HFF-Myc (cell line): ENCODE data around the gene ITIH4.

Experiments used
- DNase-seq: peaks from one replicate; pipeline ENCODE4 v3.0.0-alpha.2; 2011; ENCODE audit warnings: low read depth; ENCODE audit errors: extremely low read depth
- H3K4me3 ChIP-seq: replicated peaks from 2 replicates; pipeline ENCODE4 v1.5.1; 2011; ENCODE audit warnings: low read depth, mild to moderate bottlenecking, control low read depth, low read length
- TF ChIP-seq, protein P1 (sequence below): IDR thresholded peaks from 2 replicates; pipeline ENCODE4 v1.5.1; 2012; ENCODE audit warnings: mild to moderate bottlenecking, low read depth, low read length, control low read depth; ENCODE audit errors: missing control alignments

The ITIH4 gene

DNA sequence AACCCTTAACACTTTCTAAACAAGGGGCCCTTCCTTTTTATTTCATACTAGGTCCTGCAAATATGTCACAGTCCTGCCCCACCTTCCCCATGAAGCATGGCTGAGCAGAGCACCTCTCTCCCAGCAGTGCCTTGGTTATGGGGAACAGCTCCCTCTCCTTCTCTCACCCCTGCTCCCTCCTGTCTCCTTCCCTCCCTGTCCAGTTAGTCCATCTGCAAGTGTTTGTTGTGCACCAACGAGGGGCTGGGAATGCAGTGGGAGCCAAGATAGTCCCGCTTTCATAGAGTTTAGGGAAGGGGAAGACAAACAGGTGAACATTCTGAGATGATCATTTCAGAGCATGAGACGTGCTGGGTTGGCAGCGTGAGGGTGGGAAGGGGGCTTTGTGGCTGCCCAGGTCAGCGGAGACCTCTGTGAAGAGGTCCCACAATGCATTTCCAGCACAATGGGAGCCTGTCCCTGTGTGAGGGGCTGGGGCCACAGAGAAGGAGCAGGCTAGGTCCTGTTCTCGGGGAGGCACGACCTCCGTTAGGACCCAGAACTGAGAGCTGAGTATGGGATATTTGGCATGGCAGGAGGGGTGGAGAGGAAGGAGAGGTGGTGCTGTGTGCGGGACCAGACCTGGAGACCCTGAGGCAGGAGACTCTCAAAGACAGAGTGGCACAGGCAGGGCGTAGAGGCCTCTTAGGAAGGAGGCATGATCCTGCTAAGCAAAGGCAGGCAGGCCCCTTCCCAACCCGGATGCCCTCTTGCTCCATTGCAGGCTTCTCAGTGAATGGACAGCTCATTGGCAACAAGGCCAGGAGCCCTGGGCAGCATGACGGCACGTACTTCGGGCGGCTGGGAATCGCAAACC lies 41.4 kb downstream of the ITIH4 start:
- no peak for DNase-seq
- H3K4me3 ChIP-seq: no peak overlapping the region
- TF ChIP-seq, protein P1, sequence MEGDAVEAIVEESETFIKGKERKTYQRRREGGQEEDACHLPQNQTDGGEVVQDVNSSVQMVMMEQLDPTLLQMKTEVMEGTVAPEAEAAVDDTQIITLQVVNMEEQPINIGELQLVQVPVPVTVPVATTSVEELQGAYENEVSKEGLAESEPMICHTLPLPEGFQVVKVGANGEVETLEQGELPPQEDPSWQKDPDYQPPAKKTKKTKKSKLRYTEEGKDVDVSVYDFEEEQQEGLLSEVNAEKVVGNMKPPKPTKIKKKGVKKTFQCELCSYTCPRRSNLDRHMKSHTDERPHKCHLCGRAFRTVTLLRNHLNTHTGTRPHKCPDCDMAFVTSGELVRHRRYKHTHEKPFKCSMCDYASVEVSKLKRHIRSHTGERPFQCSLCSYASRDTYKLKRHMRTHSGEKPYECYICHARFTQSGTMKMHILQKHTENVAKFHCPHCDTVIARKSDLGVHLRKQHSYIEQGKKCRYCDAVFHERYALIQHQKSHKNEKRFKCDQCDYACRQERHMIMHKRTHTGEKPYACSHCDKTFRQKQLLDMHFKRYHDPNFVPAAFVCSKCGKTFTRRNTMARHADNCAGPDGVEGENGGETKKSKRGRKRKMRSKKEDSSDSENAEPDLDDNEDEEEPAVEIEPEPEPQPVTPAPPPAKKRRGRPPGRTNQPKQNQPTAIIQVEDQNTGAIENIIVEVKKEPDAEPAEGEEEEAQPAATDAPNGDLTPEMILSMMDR: no peak

DNA sequence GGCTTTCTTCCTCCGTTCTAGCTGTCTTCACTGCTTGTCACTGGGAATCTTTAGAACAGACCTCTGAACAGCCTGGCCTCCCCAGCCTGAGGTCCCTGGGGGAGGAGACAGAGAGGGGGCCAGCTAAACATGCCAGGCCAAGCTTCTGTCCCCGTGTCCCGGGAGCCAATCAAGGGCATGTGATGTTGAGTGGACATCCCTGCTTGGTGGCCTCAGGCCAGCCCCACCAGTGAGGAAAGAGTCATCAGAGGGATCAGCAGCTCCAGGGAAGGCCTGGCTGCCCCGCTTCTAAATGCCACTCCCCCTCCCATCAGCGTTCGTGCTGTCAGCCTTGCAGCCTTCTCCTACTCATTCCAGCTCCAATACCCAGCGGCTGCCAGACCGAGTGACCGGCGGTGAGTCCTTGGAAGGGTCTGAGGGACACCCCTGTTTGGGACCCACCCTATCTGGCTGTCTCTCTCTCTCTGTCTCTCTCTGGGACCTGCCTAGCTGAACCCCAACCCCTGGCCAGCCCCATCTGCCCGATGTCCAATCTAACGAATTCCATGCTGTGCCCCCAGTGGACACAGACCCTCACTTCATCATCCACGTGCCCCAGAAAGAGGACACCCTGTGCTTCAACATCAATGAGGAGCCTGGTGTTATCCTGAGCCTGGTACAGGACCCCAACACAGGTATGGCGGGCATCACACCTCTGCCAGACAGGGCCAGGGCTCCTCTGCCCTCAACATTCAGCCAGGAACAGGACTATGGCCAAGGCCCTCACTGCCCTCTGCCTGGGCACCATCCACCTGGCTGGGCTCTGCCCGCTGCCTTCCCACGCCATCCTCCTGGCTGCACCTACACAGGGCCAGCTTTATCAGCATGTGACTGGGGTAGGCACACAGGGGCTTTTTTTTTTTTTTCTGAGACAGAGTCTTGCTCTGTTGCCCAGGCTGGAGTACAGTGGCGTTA lies 42.5 kb downstream of the ITIH4 start:
- DNase-seq: no peak
- TF ChIP-seq, protein P1: no peak
- H3K4me3 ChIP-seq: no peak overlapping the region

DNA sequence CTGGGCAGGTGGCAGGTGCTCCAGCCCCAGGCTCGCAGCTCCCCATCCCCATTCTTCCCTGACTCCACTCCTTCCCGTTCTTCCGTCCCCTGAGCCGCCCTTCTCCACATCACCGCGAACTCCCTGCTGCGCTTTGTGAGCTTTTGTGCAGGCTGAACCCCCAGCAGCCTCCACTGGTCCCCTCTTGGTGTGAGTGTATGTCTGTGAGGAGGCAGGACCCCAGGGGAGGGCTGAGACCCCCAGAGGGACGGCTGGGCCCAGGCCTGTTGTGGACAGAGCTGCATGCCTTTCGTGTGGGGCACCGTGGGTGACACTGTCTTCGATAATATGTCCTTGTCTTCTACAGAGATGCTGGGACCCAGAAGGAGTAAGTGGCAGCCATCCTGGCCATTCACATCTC lies 43.2 kb downstream of the ITIH4 start:
- TF ChIP-seq, protein P1: no peak
- no peak overlapping the region for H3K4me3 ChIP-seq
- DNase-seq: no peak

DNA sequence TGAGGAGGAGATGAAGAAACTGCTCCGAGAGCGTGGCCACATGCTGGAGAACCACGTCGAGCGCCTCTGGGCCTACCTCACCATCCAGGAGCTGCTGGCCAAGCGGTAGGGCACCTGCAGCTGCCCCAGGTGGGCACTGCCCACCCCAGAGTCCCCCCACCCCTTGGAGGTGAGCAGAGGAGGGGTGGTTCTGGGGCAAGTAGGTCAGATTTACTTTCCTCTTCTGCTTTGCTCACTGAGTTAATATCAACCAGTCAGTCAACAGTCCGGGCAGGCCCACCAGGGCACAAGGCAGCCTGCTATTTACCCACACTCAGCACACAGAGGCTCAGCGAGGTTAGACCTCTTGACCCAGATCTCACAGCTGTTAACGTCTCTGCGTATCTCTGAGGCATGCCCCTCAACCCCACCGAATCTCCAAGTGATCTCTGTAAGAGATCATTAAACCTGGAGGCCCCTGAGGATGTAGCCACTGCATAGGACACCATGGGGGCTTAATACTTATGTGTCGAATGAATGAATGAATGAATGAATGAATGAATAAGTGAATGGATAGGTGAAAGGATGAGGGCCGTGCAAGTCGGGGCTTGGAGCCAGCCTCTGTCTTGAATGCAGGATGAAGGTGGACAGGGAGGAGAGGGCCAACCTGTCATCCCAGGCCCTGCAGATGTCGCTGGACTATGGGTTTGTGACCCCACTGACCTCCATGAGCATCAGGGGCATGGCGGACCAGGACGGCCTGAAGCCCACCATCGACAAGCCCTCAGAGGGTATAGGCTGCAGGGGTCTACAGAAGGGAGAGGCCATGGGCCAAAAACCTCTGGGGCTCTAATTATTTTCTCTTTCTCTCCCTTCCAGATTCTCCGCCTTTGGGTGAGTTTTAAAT lies 43.9 kb downstream of the ITIH4 start:
- no peak for DNase-seq
- H3K4me3 ChIP-seq: no peak overlapping the region
- TF ChIP-seq, protein P1: no peak

DNA sequence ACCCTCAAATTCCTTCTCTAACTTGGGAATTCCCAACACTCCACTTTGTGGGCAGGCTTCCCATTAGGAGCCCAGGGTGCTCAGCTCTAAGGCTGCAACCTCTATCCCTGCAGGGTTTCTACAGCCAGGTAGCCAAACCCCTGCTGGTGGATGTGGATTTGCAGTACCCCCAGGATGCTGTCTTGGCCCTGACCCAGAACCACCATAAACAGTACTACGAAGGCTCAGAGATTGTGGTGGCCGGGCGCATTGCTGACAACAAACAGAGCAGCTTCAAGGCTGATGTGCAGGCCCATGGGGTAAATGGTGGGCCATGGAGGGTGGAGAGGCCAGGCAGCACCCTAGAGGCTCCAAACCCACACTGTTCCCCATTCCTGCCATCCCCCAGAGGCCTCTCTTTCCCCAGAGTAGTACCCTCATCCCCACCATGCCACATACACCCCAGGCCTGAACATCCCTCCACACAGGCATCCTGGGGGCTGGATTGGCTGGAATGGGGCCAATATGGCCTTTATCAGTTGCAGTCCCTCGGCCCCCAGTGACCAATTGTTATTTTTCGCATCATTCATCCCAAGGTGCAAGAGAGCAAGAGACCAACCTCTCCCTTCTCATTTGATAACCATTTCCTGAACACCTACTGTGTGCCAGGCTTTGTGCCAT lies 45.4 kb downstream of the ITIH4 start:
- DNase-seq: no peak
- TF ChIP-seq, protein P1: no peak
- no peak overlapping the region for H3K4me3 ChIP-seq

DNA sequence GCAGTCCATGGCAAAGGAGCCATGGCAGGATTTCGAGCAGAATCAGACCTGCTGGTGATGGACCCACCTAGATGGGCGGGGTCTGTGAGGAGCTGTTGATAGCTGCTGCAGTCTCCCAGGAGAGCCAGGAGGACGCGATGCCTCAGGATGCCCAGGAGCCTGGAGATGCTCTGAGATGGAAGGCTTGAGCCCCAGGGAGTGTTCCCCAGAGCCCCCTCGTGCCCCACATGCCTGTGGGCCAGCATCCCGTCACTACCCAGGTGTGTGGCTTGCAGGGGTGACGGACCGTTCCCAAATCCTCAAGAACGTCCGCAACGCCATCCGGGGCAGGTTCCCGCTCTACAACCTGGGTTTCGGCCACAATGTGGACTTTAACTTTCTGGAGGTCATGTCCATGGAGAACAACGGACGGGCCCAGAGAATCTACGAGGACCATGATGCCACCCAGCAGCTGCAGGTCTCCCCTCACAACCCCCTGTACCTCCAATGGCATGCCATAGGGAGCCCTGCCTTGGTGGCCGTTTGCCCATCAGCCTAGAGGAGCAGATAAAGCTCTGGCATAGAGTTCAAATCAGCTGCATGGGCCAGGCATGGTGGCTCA lies 46.4 kb downstream of the ITIH4 start:
- TF ChIP-seq, protein P1: no peak
- no peak for DNase-seq
- no peak overlapping the region for H3K4me3 ChIP-seq
